HFF-Myc (cell line): ENCODE results near the gene SOX13.

Experiments
- DNase-seq: peaks from one replicate; pipeline ENCODE4 v3.0.0-alpha.2; 2011; ENCODE audit warnings: low read depth; ENCODE audit errors: extremely low read depth
- H3K4me3 ChIP-seq: replicated peaks from 2 replicates; pipeline ENCODE4 v1.5.1; 2011; ENCODE audit warnings: low read depth, mild to moderate bottlenecking, control low read depth, low read length
- CTCF ChIP-seq: IDR thresholded peaks from 2 replicates; pipeline ENCODE4 v1.5.1; 2012; ENCODE audit warnings: mild to moderate bottlenecking, low read depth, low read length, control low read depth; ENCODE audit errors: missing control alignments

Gene SOX13

DNA sequence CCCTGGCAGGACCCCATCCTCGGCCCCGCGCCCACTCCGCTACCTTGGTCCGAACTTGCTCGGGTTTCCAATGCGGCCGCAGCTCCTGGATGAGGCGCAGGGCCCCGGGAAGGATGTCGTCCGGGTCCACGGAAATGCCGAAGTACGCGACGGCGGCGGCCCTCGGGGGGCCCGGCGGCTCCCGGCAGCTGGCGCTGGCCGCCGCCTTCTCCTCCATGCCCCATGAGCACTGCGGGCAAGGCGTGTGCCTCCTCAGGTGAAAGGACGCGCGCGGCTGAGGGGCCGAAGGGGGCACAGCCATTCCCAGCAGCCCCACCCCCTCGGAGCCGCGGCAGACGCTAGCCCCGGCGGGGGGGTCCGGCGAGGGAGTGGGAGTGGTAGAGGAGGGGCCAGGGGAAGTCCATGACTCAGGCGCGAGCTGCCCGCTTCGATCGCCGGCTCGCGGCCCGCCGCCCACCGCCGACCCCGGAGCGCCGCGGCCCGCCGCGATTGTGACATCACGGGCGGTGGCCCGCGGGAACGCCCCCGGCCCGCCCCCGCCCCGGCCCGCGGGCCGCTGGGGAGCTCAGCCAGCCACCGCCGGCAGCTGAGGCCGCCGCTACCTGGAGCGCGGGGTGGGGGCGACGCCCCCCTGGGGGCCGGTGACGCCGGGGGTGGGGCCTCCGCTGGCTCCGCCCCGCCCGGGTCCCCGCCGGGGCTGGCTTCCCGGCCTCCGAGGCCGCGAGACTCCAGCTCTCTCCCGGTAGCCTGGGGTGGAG is 78.8 kb downstream of the SOX13 start, which contains the start of gene ETNK2:
Gene ETNK2, minus strand, starts transcription at position 493 of the 758 bp plus-strand sequence. Its CDS starts 192 bp downstream, at position 301.
- no peak for DNase-seq
- H3K4me3 ChIP-seq: peak within 1 kb of the TSS; percentile 50
- TF ChIP-seq CTCF: no peak

GRCh38 chr1:204152310-204153044 is 79.6 kb downstream of the SOX13 start:
- DNase-seq: no peak
- peak overlapping the region; percentile 43 for H3K4me3 ChIP-seq
- no peak for TF ChIP-seq CTCF

DNA sequence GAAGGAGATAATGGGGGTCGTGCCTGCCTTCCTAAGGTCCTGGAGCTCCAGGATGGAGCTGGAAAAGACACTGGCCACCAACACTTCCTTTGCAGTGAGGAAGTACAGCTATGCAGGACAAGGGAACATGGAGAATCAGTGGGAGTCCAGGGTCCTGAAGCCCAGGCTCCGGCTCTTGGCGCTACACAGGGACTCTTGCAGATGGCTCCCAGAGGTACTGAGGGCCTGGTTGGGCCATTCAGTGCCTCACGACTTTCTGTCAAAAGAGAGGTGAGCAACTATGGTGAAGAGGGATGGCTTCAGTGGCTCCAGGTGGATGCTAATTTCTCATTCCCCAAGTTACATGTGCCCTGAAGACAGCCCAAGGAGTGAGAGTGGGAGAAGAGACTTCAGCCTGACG is 80.8 kb downstream of the SOX13 start:
- DNase-seq: no peak
- no peak for TF ChIP-seq CTCF
- no peak overlapping the region for H3K4me3 ChIP-seq

GRCh38 chr1:204154568-204155255 is 81.8 kb downstream of the SOX13 start:
- DNase-seq: no peak
- TF ChIP-seq CTCF: no peak
- H3K4me3 ChIP-seq: no peak overlapping the region

DNA sequence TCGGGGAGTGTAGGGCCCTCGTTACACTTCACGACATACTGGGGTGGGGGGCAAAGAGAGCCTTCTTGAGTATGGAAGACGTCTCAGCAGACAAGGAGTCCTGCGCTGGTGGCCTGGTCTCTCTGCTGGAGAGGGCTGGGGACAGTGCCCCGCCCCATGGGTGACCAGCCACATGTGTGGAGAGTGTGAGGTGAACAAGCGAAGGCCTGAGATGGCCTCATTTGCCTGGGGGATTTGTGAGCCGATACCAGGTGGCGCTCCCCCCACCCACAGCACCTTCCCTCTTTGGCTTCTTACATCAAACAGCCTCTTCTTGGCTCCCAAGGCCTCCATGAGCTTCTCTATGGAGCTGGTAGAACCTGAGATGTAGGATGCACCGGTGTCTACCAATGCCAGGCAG is 83.0 kb downstream of the SOX13 start:
- no peak for DNase-seq
- H3K4me3 ChIP-seq: no peak overlapping the region
- no peak for TF ChIP-seq CTCF

- H3K4me3 ChIP-seq: no peak overlapping the region
- TF ChIP-seq CTCF: no peak
- DNase-seq: no peak
These were observed 85.0 kb downstream of the SOX13 start for GRCh38 chr1:204157962-204158361.
